K562 (cell line): ENCODE results near the gene HNRNPH1. TPM values are rescaled to one million over a fixed set of nuclear protein-coding genes. Genes with fewer than 3 reads are reported as not detected.

Source experiments
- ATAC-seq: fragments of 200-7000 bp; cut with Tn5 transposase; 3 replicates; pipeline ENCODE4 v1.9.1; 2020; ENCODE audit warnings: moderate library complexity
- BruUV-seq: library from RNA; stranded (reverse); fragments of 400-500 nt; replicated peaks from 2 replicates; lab custom pipeline; 2021; lab: Mats Ljungman, UMichigan
- CTCF ChIA-PET: fragments of 300-600 bp; formaldehyde crosslinking; extraction: SDS; loops from one replicate; lab custom pipeline; 2021; ENCODE audit warnings: low intra/inter-chr PET ratio; lab: Yijun Ruan, JAX
- POLR2A ChIA-PET: fragments of 300-600, 350-650 bp; sonication (Branson Sonifier 250); formaldehyde crosslinking; extraction: SDS; loops from one replicate; lab custom pipeline; 2021; ENCODE audit warnings: antibody characterized with exemption, inconsistent platforms; lab: Yijun Ruan, JAX
- DNase-seq, 4 experiments: peaks; one replicate each; pipeline versions ENCODE4 v3.0.0 to v3.0.0-alpha.2; 2011 to 2018; ENCODE audit warnings: low spot score in 3 of 4, mixed read lengths in 3 of 4; ENCODE audit errors: extremely low read depth in 1 of 4
- FAIRE-seq: peaks from 2 replicates; lab custom pipeline; 2011; peaks lifted over from hg19 to GRCh38; lab: Jason Lieb, UNC
- H2AFZ ChIP-seq: 2 replicates; pipeline ENCODE4 v1.6.0; 2011; ENCODE audit warnings: low read depth, low read length, control low read depth, inconsistent platforms
- H3K27ac ChIP-seq: fragments of 200-600 bp; 3 replicates; pipeline ENCODE4 v1.8.0; 2011; ENCODE audit warnings: low read depth, mild to moderate bottlenecking, control low read depth, inconsistent platforms, low read length, moderate library complexity, mixed read lengths; ENCODE audit errors: extremely low read depth
- H3K27me3 ChIP-seq, 2 experiments: fragments of 300-600 bp in 1 of 2; 2 replicates in 1 of 2; 3 replicates in 1 of 2; pipeline versions ENCODE4 v1.6.0 to v1.8.0; 2011; ENCODE audit warnings: inconsistent platforms in 2 of 2, low read length in 2 of 2, mild to moderate bottlenecking in 1 of 2, mixed read lengths in 1 of 2, moderate library complexity in 1 of 2; ENCODE audit not compliant: control insufficient read depth in 2 of 2, insufficient read depth in 2 of 2
- H3K36me3 ChIP-seq: fragments of 300-600 bp; 3 replicates; pipeline ENCODE4 v1.8.0; 2011; ENCODE audit warnings: mild to moderate bottlenecking, low read length, inconsistent platforms; ENCODE audit not compliant: control insufficient read depth, insufficient read depth
- H3K4me1 ChIP-seq, 2 experiments: fragments of 200-600 bp in 1 of 2; replicated peaks in 1 of 2; 2 replicates in 1 of 2; 3 replicates in 1 of 2; pipeline versions ENCODE4 v1.5.1 to v1.8.0; 2011; ENCODE audit warnings: inconsistent platforms in 2 of 2, low read length in 2 of 2, mild to moderate bottlenecking in 1 of 2, mixed read lengths in 1 of 2, moderate library complexity in 1 of 2; ENCODE audit not compliant: control insufficient read depth in 2 of 2, insufficient read depth in 2 of 2
- H3K4me2 ChIP-seq: 2 replicates; pipeline ENCODE4 v1.6.1; 2011; ENCODE audit warnings: low read length, control low read depth, inconsistent platforms, mixed read lengths; ENCODE audit not compliant: insufficient read depth
- H3K4me3 ChIP-seq: fragments of 200-600 bp; sonication (generic), shearing (Covaris generic); 2 replicates; pipeline ENCODE4 v1.5.1; 2016; ENCODE audit warnings: control low read depth, inconsistent platforms
- H3K79me2 ChIP-seq: fragments of 200-600 bp; 3 replicates; pipeline ENCODE4 v1.8.0; 2011; ENCODE audit warnings: low read length, inconsistent platforms; ENCODE audit not compliant: control insufficient read depth, insufficient read depth
- H3K9ac ChIP-seq, 2 experiments: 2 replicates each; pipeline versions ENCODE4 v1.6.0 to v1.6.1; 2011; ENCODE audit warnings: low read depth in 2 of 2, low read length in 2 of 2, control low read depth in 1 of 2, inconsistent platforms in 1 of 2, mild to moderate bottlenecking in 1 of 2, mixed read lengths in 1 of 2; ENCODE audit not compliant: insufficient read depth in 1 of 2
- H3K9me1 ChIP-seq: one replicate; pipeline ENCODE4 v1.6.0; 2011; ENCODE audit warnings: inconsistent platforms, mild to moderate bottlenecking, low read length, moderate library complexity; ENCODE audit not compliant: control insufficient read depth, insufficient read depth
- H3K9me3 ChIP-seq: replicated peaks from 2 replicates; pipeline ENCODE4 v1.5.1; 2011; ENCODE audit warnings: low read depth, low read length, inconsistent platforms; ENCODE audit not compliant: control insufficient read depth, insufficient read depth
- H4K20me1 ChIP-seq: replicated peaks from 2 replicates; pipeline ENCODE4 v1.6.1; 2011; ENCODE audit warnings: low read length, inconsistent platforms, mixed read lengths; ENCODE audit not compliant: control insufficient read depth, insufficient read depth
- ARID2 ChIP-seq: fragments of 450-650 bp; IDR thresholded peaks from 2 replicates; pipeline ENCODE4 v1.6.1; 2017; ENCODE audit warnings: antibody characterized with exemption, mild to moderate bottlenecking
- NR2C2 ChIP-seq, 2 experiments: fragments of 200-800 bp in 1 of 2; sonication (Bioruptor generic) in 1 of 2; sonication (generic) in 1 of 2; formaldehyde crosslinking in 1 of 2; IDR thresholded peaks; 2 replicates each; pipeline versions ENCODE4 v1.6.1 to v1.8.0; 2016 to 2022; ENCODE audit warnings: mild to moderate bottlenecking in 1 of 2, missing compliant biosample characterization in 1 of 2, missing genetic modification characterization in 1 of 2, missing genetic modification reagents in 1 of 2
- POLR2B ChIP-seq: fragments of 450-650 bp; IDR thresholded peaks from 2 replicates; pipeline ENCODE4 v1.6.1; 2018; ENCODE audit warnings: low read depth; ENCODE audit not compliant: partially characterized antibody
- POLR2G ChIP-seq: fragments of 200-400 bp; formaldehyde crosslinking; IDR thresholded peaks from 2 replicates; pipeline ENCODE4 v1.6.1; 2017; ENCODE audit warnings: low read depth, mild to moderate bottlenecking, antibody characterized with exemption, low read length, moderate library complexity
- WGBS: fragments of 100-300 bp; shearing (Covaris generic); methylation state at CpG from one replicate; pipeline ENCODE4 v1.1.6; 2016; ENCODE audit warnings: low coverage, mixed read lengths; ENCODE audit not compliant: insufficient coverage; ENCODE audit errors: missing lambda C conversion rate; 5-methylcytosine and 5-hydroxymethylcytosine counted together
- in situ Hi-C: fragments of 300-500 bp; cut with MboI; formaldehyde crosslinking; loops from 4 replicates; pipeline ENCODE4 v1.15.0; 2018; ENCODE audit warnings: inconsistent platforms, mixed read lengths
- intact Hi-C: fragments of 100-400 bp; cut with micrococcal nuclease; formaldehyde crosslinking; loops from 2 replicates; pipeline ENCODE4 v1.14.2; 2022
- polyA plus RNA-seq, 8 experiments: library from polyadenylated mRNA; depleted of rRNA in 4 of 8; stranded (reverse) in 5 of 8; unstranded in 3 of 8; fragments of >200 nt; fragmentation: Nextera tagmentation in 2 of 8; fragmentation: Illumina TruSeq in 1 of 8; extraction: Ambion mirVana in 2 of 8; extraction: Trizol in 1 of 8; gene quantifications; 2 replicates each; pipeline versions ENCODE4 v1.2.1 to v1.2.3, GENCODE V29; 2011 to 2014; ENCODE audit warnings: inconsistent platforms in 1 of 8, missing spikeins in 1 of 8
- total RNA-seq, 7 experiments: library from RNA; depleted of rRNA in 6 of 7; stranded (reverse); fragments of >200 nt in 6 of 7; fragmentation: Illumina TruSeq in 2 of 7; extraction: Trizol in 2 of 7; gene quantifications; 2 replicates each; pipeline versions ENCODE4 v1.2.1 to v1.2.3, GENCODE V29; 2011 to 2021; ENCODE audit warnings: low replicate concordance in 1 of 7
- TF ChIP-seq, protein P1 (sequence below), 2 experiments: fragments of 450-650 bp in 1 of 2; sonication (generic) in 1 of 2; formaldehyde crosslinking in 1 of 2; IDR thresholded peaks; 2 replicates each; pipeline versions ENCODE4 v1.7.1 to v1.9.0; 2016 to 2022; ENCODE audit warnings: inconsistent platforms in 1 of 2, mild to moderate bottlenecking in 1 of 2, missing genetic modification reagents in 1 of 2
- TF ChIP-seq, protein P2 (sequence below), 2 experiments: fragments of 450-650 bp in 1 of 2; IDR thresholded peaks; 2 replicates each; pipeline ENCODE4 v1.6.1; 2011 to 2017; ENCODE audit warnings: low read depth in 2 of 2, antibody characterized with exemption in 1 of 2, borderline replicate concordance in 1 of 2, low read length in 1 of 2, mild to moderate bottlenecking in 1 of 2, mixed read lengths in 1 of 2; ENCODE audit not compliant: control insufficient read depth in 1 of 2

Gene HNRNPH1
- total and polyA plus RNA-seq, 9 of the 15 experiments (the other 6 are each of a cell fraction or from before 2014, with no cell fraction given), result 103 to 656 (median 561) TPM

DNA sequence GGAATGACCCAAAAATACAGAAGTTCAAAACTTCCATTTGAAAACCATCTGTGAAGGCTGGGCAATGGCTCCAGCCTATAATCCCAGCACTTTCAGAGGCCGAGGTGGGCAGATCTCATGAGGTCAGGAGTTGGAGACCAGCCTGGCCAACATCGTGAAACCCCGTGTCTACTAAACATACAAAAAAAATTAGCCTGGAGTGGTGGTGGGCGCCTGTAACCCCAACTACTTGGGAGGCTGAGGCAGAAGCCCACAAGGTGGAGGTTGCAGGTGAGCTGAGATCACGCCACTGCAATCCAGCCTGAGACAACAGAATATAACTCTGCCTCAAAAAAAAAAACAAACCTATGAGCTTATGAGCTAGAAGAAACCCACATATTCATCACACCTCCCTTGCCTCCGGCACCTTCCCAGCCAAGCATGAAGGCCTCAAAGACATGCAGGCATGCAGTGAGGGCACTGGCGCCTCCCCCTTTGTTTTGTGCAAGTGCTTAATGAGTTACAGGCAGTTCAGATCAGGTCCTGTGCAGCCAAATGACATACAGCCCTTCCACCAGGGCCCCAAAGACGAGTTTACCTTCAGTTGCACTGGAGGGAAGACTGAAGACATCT is 9.9 kb downstream of the HNRNPH1 start:
- FAIRE-seq, result no peak
- POLR2A ChIA-PET, result interaction anchor here (0.6 to 11.7 kb wide), 10 partner anchors 8 to 1561 kb away, joined by 3 to 181 read pairs (median 4); partner anchors contain the start of gene HNRNPH1
- BruUV-seq, result no TSS peak
- TF ChIP-seq ARID2, result 0 out of 2 replicates have a peak, but pooled peaks have one; percentile 31
- TF ChIP-seq POLR2G, result 0 out of 2 replicates have a peak, but pooled peaks have one; percentile 35
- peak; percentile 63 for TF ChIP-seq POLR2B
- TF ChIP-seq, protein P1, sequence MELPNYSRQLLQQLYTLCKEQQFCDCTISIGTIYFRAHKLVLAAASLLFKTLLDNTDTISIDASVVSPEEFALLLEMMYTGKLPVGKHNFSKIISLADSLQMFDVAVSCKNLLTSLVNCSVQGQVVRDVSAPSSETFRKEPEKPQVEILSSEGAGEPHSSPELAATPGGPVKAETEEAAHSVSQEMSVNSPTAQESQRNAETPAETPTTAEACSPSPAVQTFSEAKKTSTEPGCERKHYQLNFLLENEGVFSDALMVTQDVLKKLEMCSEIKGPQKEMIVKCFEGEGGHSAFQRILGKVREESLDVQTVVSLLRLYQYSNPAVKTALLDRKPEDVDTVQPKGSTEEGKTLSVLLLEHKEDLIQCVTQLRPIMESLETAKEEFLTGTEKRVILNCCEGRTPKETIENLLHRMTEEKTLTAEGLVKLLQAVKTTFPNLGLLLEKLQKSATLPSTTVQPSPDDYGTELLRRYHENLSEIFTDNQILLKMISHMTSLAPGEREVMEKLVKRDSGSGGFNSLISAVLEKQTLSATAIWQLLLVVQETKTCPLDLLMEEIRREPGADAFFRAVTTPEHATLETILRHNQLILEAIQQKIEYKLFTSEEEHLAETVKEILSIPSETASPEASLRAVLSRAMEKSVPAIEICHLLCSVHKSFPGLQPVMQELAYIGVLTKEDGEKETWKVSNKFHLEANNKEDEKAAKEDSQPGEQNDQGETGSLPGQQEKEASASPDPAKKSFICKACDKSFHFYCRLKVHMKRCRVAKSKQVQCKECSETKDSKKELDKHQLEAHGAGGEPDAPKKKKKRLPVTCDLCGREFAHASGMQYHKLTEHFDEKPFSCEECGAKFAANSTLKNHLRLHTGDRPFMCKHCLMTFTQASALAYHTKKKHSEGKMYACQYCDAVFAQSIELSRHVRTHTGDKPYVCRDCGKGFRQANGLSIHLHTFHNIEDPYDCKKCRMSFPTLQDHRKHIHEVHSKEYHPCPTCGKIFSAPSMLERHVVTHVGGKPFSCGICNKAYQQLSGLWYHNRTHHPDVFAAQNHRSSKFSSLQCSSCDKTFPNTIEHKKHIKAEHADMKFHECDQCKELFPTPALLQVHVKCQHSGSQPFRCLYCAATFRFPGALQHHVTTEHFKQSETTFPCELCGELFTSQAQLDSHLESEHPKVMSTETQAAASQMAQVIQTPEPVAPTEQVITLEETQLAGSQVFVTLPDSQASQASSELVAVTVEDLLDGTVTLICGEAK (IDR thresholded peaks at IDR 0.05), result no peak
- TF ChIP-seq, protein P1 (CRISPR knock-in tag; IDR thresholded peaks at IDR 0.05), result 0 out of 2 replicates have a peak, but pooled peaks have one; percentile 16
- TF ChIP-seq NR2C2 (CRISPR knock-in tag; IDR thresholded peaks at IDR 0.05), result 0 out of 2 replicates have a peak, but pooled peaks have one; percentile 10
- no peak for TF ChIP-seq NR2C2 (tag; IDR thresholded peaks at IDR 0.05)
- TF ChIP-seq, protein P2, sequence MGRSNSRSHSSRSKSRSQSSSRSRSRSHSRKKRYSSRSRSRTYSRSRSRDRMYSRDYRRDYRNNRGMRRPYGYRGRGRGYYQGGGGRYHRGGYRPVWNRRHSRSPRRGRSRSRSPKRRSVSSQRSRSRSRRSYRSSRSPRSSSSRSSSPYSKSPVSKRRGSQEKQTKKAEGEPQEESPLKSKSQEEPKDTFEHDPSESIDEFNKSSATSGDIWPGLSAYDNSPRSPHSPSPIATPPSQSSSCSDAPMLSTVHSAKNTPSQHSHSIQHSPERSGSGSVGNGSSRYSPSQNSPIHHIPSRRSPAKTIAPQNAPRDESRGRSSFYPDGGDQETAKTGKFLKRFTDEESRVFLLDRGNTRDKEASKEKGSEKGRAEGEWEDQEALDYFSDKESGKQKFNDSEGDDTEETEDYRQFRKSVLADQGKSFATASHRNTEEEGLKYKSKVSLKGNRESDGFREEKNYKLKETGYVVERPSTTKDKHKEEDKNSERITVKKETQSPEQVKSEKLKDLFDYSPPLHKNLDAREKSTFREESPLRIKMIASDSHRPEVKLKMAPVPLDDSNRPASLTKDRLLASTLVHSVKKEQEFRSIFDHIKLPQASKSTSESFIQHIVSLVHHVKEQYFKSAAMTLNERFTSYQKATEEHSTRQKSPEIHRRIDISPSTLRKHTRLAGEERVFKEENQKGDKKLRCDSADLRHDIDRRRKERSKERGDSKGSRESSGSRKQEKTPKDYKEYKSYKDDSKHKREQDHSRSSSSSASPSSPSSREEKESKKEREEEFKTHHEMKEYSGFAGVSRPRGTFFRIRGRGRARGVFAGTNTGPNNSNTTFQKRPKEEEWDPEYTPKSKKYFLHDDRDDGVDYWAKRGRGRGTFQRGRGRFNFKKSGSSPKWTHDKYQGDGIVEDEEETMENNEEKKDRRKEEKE (IDR thresholded peaks at IDR 0.05; ENCODE audit: borderline replicate concordance in 1 of 2, control insufficient read depth in 1 of 2, low read depth in 2 of 2, low read length in 1 of 2), result 0 out of 4 replicates have a peak, but pooled peaks of 1 of the 2 experiments have one; percentile 1

More for the DNA sequence above, 9.9 kb downstream of the HNRNPH1 start:
- Histone ChIP-seq H3K27me3 (no peaks in the 10 kb centered on the region), H3K9ac (no peak overlapping the region; a peak in 2 of 4 replicates), H3K4me3 (no peak overlapping the region), H3K36me3 (peaks cover 93% of the 10 kb centered on the region), H3K4me1 (peaks cover 35 to 40% of the 10 kb centered on the region in 2 experiments; a peak in 4 of 5 replicates), H4K20me1 (peaks cover 42% of the 10 kb centered on the region), H3K4me2 (no peak overlapping the region; the same call in 1 of the 2 replicates), H3K27ac (peak overlapping the region; percentile 60; the same call in 2 of the 3 replicates), H3K79me2 (peaks cover 42% of the 10 kb centered on the region), H2AFZ (no peak overlapping the region), H3K9me3 (no peaks in the 10 kb centered on the region), H3K9me1 (no peaks in the 10 kb centered on the region)
- peak in 1 of 4 experiments; percentile 19 for DNase-seq
- WGBS, result 64% methylated on average over 8 of the region's 8 CpGs
- peak; percentile 22 for ATAC-seq
- in situ Hi-C loops (no loop called here), intact Hi-C loops (no loop called here)
- CTCF ChIA-PET, result no interaction called here
